IPS-NIHi7 (cell line): ENCODE data around the gene SPON1.
"Not testable (repeated sequence)": the region's sequence is repeated elsewhere in the genome, so short reads cannot be mapped to it uniquely, and the experiment has no call there.

Experiments
- DNase-seq: peaks from one replicate; pipeline ENCODE4 v3.0.0; 2012; ENCODE audit warnings: mixed read lengths; ENCODE audit errors: extremely low spot score

The SPON1 gene

GRCh38 chr11:13983081-13983751 is 20.7 kb downstream of the SPON1 start:
- DNase-seq: no peak

GRCh38 chr11:13984616-13985450 is 22.3 kb downstream of the SPON1 start:
- DNase-seq: no peak

- DNase-seq: not testable (repeated sequence)
These were observed 24.2 kb downstream of the SPON1 start for GRCh38 chr11:13986695-13987094.

GRCh38 chr11:13992158-13992856 is 29.8 kb downstream of the SPON1 start:
- not testable (repeated sequence) for DNase-seq

- peak; percentile 21 for DNase-seq
These were observed 30.7 kb downstream of the SPON1 start for GRCh38 chr11:13993096-13993765.

- DNase-seq: no peak
These were observed 35.4 kb downstream of the SPON1 start for GRCh38 chr11:13997881-13998280.

- DNase-seq: no peak
These were observed 37.2 kb downstream of the SPON1 start for GRCh38 chr11:13999704-14000103.

- DNase-seq: no peak
These were observed 39.1 kb downstream of the SPON1 start for GRCh38 chr11:14001597-14001996.

- DNase-seq: no peak
These were observed 45.0 kb downstream of the SPON1 start for GRCh38 chr11:14007566-14007965.

GRCh38 chr11:14010665-14011064 is 48.1 kb downstream of the SPON1 start:
- DNase-seq: no peak

GRCh38 chr11:14012846-14013245 is 50.3 kb downstream of the SPON1 start:
- no peak for DNase-seq

- peak; percentile 63 for DNase-seq
These were observed 53.2 kb downstream of the SPON1 start for GRCh38 chr11:14015711-14016110.

- no peak for DNase-seq
These were observed 55.9 kb downstream of the SPON1 start for GRCh38 chr11:14018441-14018840.

GRCh38 chr11:14021738-14022137 is 59.2 kb downstream of the SPON1 start:
- DNase-seq: no peak

- DNase-seq: no peak
These were observed 59.7 kb downstream of the SPON1 start for GRCh38 chr11:14022251-14022650.

- peak; percentile 22 for DNase-seq
These were observed 60.3 kb downstream of the SPON1 start for GRCh38 chr11:14022821-14023220.

GRCh38 chr11:14026961-14027360 is 64.4 kb downstream of the SPON1 start:
- no peak for DNase-seq

GRCh38 chr11:14027525-14027924 is 65.0 kb downstream of the SPON1 start:
- no peak for DNase-seq

- peak; percentile 63 for DNase-seq
These were observed 66.9 kb downstream of the SPON1 start for GRCh38 chr11:14029440-14029839.

- DNase-seq: no peak
These were observed 67.7 kb downstream of the SPON1 start for GRCh38 chr11:14029971-14030920.

GRCh38 chr11:14035526-14035925 is 73.0 kb downstream of the SPON1 start:
- DNase-seq: not testable (repeated sequence)
